HG02623 (cell line): ENCODE data around the gene METTL6.
A peak's percentile ranks its signal among the peaks of the same experiment; 100 is the strongest.
"Not testable (repeated sequence)": the region's sequence is repeated elsewhere in the genome, so short reads cannot be mapped to it uniquely, and the experiment has no call there.

Source experiments
- ATAC-seq: cut with Tn5 transposase; IDR thresholded peaks from one replicate; pipeline ENCODE4 v1.9.1; 2021; ENCODE audit warnings: moderate library complexity; ENCODE audit not compliant: unreplicated experiment

METTL6 gene

GRCh38 chr3:15375461-15376000 lies 51.8 kb downstream of the METTL6 start:
- ATAC-seq, result no peak

- ATAC-seq, result no peak
Observed at GRCh38 chr3:15372918-15373317, 54.4 kb downstream of the METTL6 start.

- no peak for ATAC-seq
Observed at GRCh38 chr3:15368561-15369135, 58.7 kb downstream of the METTL6 start.

DNA sequence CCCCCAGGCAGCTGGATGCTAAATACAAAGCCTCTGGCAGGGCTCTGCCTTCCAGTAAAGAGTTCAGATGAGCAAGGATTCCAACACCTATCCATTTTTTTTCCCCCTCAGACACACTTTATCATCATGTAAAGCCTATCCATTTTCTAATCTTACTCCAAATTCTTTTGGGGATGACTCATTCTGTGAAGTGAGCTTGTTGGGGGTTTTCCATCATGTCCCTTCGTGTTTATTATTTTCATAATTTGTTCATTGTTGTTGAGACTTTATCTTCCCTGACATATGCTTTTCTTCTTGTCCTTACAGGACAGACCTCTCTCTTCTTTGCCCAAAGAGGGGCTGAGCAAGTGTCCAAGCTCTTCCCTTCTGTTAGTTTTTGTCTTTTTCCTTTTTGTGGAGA lies 60.3 kb downstream of the METTL6 start:
- ATAC-seq, result no peak

DNA sequence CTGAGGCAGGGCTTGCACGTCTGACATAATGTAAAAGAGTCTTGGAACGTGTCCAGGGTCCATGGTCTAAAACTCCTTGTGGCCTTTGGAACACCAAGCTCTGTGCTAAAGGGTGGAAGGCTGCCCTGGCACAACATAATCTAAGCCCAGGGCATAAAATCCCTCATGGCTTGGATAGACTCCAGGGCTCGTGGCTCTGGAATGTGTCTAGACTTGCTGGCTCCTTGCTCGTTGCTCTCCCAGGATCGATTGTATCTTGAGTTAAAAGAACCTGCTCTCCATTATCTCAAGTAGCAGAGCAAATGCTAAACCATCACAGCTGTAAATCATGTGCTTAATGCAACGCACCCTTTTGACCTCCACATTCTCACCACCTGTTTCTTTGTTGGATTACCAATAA lies 63.3 kb downstream of the METTL6 start:
- not testable (repeated sequence) for ATAC-seq

DNA sequence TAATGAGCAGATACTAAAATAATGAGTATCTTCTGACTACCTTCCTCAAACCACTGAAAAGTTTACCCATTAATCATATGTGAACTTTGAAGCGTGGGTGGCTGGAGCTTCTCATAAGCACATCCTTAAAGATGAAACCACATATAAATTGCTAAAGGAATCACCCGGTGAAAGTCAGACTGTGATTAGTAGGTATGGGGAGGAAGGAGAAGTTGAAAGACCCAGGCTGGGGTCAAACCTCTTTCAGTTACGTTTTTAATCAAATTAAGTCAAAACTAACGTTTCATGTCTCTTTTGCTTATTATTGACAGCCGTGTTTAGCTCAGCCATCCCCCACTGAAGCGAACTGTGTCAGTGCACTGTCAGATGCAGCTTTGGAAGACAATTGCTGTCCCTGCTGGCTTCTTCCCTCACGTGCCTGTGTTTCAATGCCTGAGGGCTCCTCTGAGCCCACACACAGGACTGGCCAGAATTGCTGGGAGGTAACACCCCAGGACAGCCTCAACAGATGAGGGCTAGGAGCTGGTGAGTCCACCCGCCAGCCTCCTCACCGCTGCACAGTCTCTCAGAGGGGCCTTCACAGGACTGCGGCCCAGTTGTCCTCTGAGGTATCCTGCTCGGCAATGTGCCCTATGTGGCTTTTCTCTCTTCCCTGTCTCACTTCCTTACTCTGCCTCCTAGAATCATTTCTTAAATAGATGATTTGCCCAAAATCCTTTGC lies 65.7 kb downstream of the METTL6 start:
- ATAC-seq, result peak; percentile 71

GRCh38 chr3:15360788-15361493 lies 66.4 kb downstream of the METTL6 start:
- ATAC-seq, result no peak
